ENCODE results near the gene USF1.

- TF ChIP-seq CTCF (IDR thresholded peaks at IDR 0.05) (no peak), POLR2A (IDR thresholded peaks at IDR 0.05) (no peak)
These were observed 7.1 kb upstream of the USF1 start for GRCh38 chr1:161052899-161053298.

Measured in esophagus squamous epithelium (tissue), 4 donors.